Hindlimb muscle (tissue), 1 donor: Measurements from ENCODE around the gene PCIF1. TPM values are rescaled to one million over a fixed set of nuclear protein-coding genes. Genes with fewer than 3 reads are reported as not detected.

ENCODE experiments used
- DNase-seq: peaks from one replicate; pipeline ENCODE4 v3.0.0-alpha.2; 2013
- polyA plus RNA-seq: library from polyadenylated mRNA; unstranded; fragments of 120-200 nt; gene quantifications from one replicate; pipeline ENCODE4 v1.2.1, GENCODE V29; 2013; ENCODE audit not compliant: insufficient read length

The PCIF1 gene
- polyA plus RNA-seq, 1 donor, result 26.4 TPM

GRCh38 chr20:45997187-45997586 lies 62.7 kb downstream of the PCIF1 start:
- DNase-seq, result no peak

Other genes starting within 250 kb of the PCIF1 start
- gene WFDC13, start 232.6 kb upstream of the PCIF1 start, polyA plus RNA-seq, result not detected
- gene WFDC10B, start 229.7 kb upstream of the PCIF1 start, polyA plus RNA-seq, result not detected
- gene SPINT4, start 212.3 kb upstream of the PCIF1 start, polyA plus RNA-seq, result not detected
- gene WFDC3, start 142.8 kb upstream of the PCIF1 start, polyA plus RNA-seq, result 0.92 TPM
- gene DNTTIP1, start 142.7 kb upstream of the PCIF1 start, polyA plus RNA-seq, result 50.5 TPM
- 26.2 TPM for gene UBE2C, start 122.0 kb upstream of the PCIF1 start, polyA plus RNA-seq
- 9,031 TPM for gene TNNC2, start 107.4 kb upstream of the PCIF1 start, polyA plus RNA-seq
- gene SNX21, start 100.9 kb upstream of the PCIF1 start, polyA plus RNA-seq, result 34.7 TPM
- gene ACOT8, start 77.3 kb upstream of the PCIF1 start, polyA plus RNA-seq, result 19.9 TPM
- gene ZSWIM3, start 77.1 kb upstream of the PCIF1 start, polyA plus RNA-seq, result 4.2 TPM
- gene ZSWIM1, start 53.5 kb upstream of the PCIF1 start, polyA plus RNA-seq, result 11.9 TPM
- gene SPATA25, start 47.1 kb upstream of the PCIF1 start, polyA plus RNA-seq, result 9.2 TPM
- gene NEURL2, start 43.5 kb upstream of the PCIF1 start, polyA plus RNA-seq, result 24.5 TPM
- gene CTSA, start 43.3 kb upstream of the PCIF1 start, polyA plus RNA-seq, result 68.0 TPM
- gene PLTP, start 22.5 kb upstream of the PCIF1 start, polyA plus RNA-seq, result 26.2 TPM
- 12.0 TPM for gene ZNF335, start 37.5 kb downstream of the PCIF1 start, polyA plus RNA-seq
- 0.25 TPM for gene MMP9, start 74.2 kb downstream of the PCIF1 start, polyA plus RNA-seq
- 1.3 TPM for gene SLC12A5, start 94.5 kb downstream of the PCIF1 start, polyA plus RNA-seq
- gene NCOA5, start 155.3 kb downstream of the PCIF1 start, polyA plus RNA-seq, result 36.6 TPM
- 7.4 TPM for gene CD40, start 183.6 kb downstream of the PCIF1 start, polyA plus RNA-seq